Measurements from ENCODE around the gene CNTNAP5.
"Not testable (repeated sequence)": the region's sequence is repeated elsewhere in the genome, so short reads cannot be mapped to it uniquely, and the experiment has no call there.

The CNTNAP5 gene

DNA sequence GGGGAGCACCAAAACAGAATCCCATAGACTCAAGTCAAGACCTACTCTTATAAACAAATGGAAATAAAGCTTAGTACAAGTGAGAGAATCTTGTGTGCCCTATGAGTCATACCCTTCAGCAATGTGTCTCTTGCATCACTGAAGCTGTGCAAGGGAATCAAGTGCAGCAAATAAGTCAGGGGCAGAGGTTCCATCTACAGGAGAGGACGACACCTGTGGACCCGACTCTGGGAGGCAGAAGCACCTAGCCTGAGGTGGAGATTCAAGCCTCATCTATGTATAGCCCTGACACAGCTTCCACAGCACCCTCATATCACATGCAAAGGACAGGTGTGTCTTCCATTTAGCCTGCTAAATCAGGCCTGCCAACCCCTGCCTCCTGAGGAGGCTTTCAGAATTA, 298.2 kb downstream of the CNTNAP5 start:
- no peak overlapping the region for H3K27ac Mint-ChIP-seq
- H3K9me3 Mint-ChIP-seq = peaks cover 3% of the 10 kb centered on the region
- no peaks in the 10 kb centered on the region for H3K36me3 Mint-ChIP-seq (ENCODE audit: low read depth)
- DNase-seq = no peak
- no peak overlapping the region for H3K4me3 Mint-ChIP-seq
- H3K4me1 Mint-ChIP-seq (ENCODE audit: low read depth) = no peaks in the 10 kb centered on the region
- no peaks in the 10 kb centered on the region for H3K27me3 Mint-ChIP-seq

DNA sequence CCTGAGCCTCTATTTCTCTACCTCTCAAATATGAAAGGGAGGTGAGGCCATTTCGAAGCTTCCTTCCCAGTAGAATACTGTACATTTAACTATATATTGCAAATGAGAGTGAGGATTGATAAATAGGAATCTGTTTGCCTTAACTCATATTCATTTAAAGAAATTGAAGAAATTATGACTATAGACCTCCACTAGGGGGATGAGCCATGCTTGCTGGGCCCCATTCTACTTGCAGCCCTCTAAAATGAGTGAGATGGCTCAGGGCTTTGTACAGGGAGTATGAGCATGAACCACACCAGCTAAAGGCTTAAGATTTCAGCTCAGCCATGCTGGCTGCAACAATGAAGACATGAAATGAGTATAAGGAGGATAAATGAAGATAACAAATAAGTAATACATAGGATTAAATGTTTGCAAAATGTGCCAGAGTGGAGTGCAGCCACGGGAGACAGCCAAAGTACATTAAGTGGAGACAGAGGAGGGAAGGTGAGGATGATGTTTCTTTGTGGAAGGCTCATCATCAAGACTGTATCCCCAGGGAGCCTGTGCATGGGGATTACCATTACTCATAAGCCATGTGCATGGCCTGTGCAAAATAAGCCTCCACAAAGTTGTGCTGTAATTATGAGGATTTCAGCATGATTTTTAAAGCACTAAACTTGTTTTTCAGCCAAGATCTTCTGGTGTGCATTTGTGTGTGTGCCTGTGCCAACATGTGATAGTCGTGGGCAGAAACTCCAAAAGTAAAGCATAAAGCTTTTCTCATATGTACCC, 300.8 kb downstream of the CNTNAP5 start:
- Mint-ChIP-seq H3K27ac (no peak overlapping the region), H3K9me3 (peaks cover 3% of the 10 kb centered on the region), H3K4me1 (ENCODE audit: low read depth) (no peaks in the 10 kb centered on the region), H3K36me3 (ENCODE audit: low read depth) (no peaks in the 10 kb centered on the region), H3K4me3 (no peak overlapping the region), H3K27me3 (no peaks in the 10 kb centered on the region)
- no peak for DNase-seq

DNA sequence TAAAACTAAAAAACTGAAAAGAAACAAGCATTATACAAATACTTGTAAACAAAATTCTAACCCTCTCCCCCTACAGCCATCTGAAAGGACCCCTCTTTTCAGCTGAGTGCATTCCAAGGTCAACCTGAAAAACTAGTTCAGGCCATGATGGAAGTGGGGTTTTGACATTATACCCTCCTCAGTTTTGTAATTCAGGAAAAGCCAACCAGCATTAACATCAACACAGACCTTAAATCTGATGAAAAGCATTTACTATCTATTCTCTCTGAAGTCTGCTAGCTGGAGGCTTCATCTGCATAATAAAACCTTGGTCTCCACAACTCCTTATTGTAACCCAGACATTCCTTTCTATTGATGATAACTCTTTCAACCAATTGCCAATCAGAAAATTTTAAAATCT, 302.2 kb downstream of the CNTNAP5 start:
- DNase-seq = no peak
- Mint-ChIP-seq H3K27ac (no peak overlapping the region), H3K4me3 (no peak overlapping the region), H3K9me3 (peaks cover 2% of the 10 kb centered on the region), H3K27me3 (no peaks in the 10 kb centered on the region), H3K36me3 (ENCODE audit: low read depth) (no peaks in the 10 kb centered on the region), H3K4me1 (ENCODE audit: low read depth) (no peaks in the 10 kb centered on the region)

DNA sequence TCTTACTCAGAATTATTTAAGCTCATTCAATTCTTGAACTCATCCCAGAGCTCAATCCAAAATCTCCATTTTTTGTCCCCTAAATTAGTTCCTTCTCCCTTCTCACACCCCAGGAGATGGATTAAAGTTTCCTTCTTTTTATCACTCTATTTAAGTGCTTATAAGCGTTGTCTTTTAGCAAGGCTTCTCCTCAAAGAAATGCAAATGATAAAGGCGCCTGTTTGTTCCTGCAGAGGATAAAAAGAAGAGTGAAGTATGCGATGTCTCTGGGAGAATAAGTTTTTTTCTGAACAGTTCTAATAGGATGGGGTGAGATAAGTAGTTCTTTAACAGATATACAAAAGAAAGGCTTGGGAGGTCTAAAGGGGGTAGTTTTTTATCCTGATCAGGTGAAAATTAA, 303.3 kb downstream of the CNTNAP5 start:
- Mint-ChIP-seq H3K27me3 (no peaks in the 10 kb centered on the region), H3K27ac (no peak overlapping the region), H3K4me1 (ENCODE audit: low read depth) (no peaks in the 10 kb centered on the region), H3K4me3 (no peak overlapping the region), H3K36me3 (ENCODE audit: low read depth) (no peaks in the 10 kb centered on the region), H3K9me3 (peaks cover 2% of the 10 kb centered on the region)
- DNase-seq = no peak

DNA sequence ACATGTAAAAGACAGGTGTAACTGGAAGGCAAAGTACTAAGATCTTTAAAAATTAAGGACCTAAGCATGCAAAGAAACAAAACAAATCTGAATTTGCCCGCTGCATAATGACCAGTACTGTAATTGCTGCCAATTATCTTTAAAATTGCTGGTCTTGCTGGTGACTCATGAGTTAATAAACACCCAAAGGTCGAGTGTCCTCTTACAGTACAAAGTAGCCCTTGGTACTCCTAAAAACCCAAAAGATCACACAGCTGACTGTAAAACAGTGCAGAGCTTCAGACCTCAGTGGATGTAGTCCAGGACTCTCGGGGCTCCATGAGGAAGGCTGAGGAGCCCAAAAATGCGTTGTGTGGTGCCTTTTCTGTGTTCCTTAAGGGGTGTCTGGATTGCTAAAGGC, 308.7 kb downstream of the CNTNAP5 start:
- Mint-ChIP-seq H3K27me3 (no peaks in the 10 kb centered on the region), H3K9me3 (peaks cover 6% of the 10 kb centered on the region), H3K36me3 (ENCODE audit: low read depth) (no peaks in the 10 kb centered on the region), H3K4me3 (no peak overlapping the region), H3K4me1 (ENCODE audit: low read depth) (no peaks in the 10 kb centered on the region), H3K27ac (no peak overlapping the region)
- DNase-seq = no peak

DNA sequence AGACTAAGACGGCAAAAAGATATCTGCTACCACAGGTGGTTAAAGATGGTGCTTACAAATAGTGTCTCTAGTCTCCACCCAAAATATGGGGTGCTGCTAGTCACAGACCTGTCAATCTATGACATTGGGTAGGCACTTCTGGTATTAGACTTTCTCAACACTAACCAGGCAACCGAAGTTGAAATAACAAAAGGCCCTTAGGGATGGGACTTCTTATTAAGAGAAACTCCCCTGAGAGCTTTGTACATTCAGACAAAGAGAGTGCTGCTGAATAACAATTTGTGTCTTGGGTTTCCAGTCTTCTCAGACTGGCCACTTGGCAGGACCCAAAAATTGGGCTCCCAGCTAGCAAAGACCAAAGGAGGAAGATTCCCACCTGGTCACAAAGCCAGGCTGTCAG, 310.0 kb downstream of the CNTNAP5 start:
- no peaks in the 10 kb centered on the region for H3K4me1 Mint-ChIP-seq (ENCODE audit: low read depth)
- peaks cover 15% of the 10 kb centered on the region for H3K9me3 Mint-ChIP-seq
- no peak overlapping the region for H3K27ac Mint-ChIP-seq
- no peaks in the 10 kb centered on the region for H3K27me3 Mint-ChIP-seq
- no peak for DNase-seq
- H3K4me3 Mint-ChIP-seq = no peak overlapping the region
- no peaks in the 10 kb centered on the region for H3K36me3 Mint-ChIP-seq (ENCODE audit: low read depth)

DNA sequence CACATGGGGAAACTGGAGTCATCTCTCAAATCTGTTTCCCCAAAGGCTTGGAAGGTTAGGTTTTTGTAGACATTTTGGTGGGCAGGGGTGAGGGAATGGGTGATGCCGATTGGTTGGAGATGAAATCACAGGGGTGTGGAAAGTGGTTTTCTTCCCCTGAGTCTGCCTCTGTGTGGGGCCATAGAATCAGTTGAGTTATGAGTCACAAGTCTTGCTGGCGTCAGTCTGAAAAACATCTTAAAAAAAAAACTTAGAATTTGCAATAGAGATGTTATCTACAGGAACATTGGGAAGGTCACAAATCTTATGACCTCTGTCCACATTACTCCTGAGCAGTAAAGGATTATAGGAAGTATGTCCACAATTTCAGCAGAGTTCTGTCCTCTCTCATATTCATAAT, 314.6 kb downstream of the CNTNAP5 start:
- Mint-ChIP-seq H3K4me3 (no peak overlapping the region), H3K27me3 (no peaks in the 10 kb centered on the region), H3K27ac (no peak overlapping the region)

DNA sequence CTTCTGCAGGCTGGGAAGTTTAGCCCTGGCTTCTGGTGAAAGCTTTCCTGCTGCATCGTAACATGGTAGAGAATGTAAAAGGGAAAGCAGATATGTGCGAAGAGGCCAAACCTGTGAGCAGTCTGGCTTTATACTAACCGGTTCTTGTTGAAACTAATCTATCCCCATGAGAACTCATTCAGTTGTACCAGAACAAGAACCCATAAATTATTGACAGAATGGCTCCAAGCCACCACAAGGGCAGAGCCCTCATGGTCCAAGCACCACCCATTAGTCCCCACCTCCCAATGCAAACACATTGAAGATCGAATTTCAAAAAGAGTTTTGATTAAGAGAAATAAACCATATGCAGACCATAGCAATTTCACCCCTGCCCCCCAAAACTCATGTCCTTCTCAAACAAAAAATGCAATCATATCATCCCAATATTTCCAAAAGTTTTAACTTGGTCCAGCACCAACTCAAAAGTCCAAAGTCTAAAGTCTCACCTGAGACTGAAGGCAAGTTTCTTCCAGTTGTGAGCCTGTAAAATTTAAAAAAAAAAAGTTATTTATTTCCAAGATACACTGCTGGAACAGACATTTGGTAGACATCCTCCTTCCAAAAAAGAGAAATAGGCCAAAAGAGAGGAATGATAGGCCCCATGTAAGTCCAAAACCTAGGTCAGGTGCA, 318.9 kb downstream of the CNTNAP5 start:
- DNase-seq = no peak
- peaks cover 21% of the 10 kb centered on the region for H3K9me3 Mint-ChIP-seq
- H3K27ac Mint-ChIP-seq = no peak overlapping the region
- H3K4me1 Mint-ChIP-seq (ENCODE audit: low read depth) = no peaks in the 10 kb centered on the region
- H3K27me3 Mint-ChIP-seq = no peaks in the 10 kb centered on the region
- H3K36me3 Mint-ChIP-seq (ENCODE audit: low read depth) = no peaks in the 10 kb centered on the region
- H3K4me3 Mint-ChIP-seq = no peak overlapping the region

More for the DNA sequence above, 314.6 kb downstream of the CNTNAP5 start:
- no peaks in the 10 kb centered on the region for H3K4me1 Mint-ChIP-seq (ENCODE audit: low read depth)
- no peak for DNase-seq
- no peaks in the 10 kb centered on the region for H3K36me3 Mint-ChIP-seq (ENCODE audit: low read depth)
- H3K9me3 Mint-ChIP-seq = peaks cover 23% of the 10 kb centered on the region

DNA sequence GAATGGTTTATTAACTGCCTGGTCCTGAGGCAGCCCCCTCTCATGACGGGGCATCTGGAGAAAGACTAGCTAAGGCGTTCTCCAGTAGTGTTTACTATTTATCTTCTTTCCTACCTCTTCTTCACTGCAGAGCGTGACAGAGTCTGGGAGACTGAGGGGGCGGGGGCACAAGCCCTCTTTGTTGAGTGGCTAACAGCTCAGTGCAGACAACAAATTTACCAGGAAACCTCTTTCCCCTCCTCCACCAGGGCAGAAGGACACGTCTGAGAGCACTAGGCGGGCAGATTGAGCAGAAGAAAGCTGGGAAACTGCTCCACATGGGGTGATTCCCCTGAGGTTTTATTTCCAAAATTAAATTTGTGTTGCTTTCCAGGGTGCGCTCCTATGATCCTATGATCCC, 322.1 kb downstream of the CNTNAP5 start:
- Mint-ChIP-seq H3K4me1 (ENCODE audit: low read depth) (no peaks in the 10 kb centered on the region), H3K4me3 (no peak overlapping the region), H3K27ac (no peak overlapping the region), H3K36me3 (ENCODE audit: low read depth) (no peaks in the 10 kb centered on the region), H3K9me3 (peaks cover 7% of the 10 kb centered on the region), H3K27me3 (no peaks in the 10 kb centered on the region)
- no peak for DNase-seq

DNA sequence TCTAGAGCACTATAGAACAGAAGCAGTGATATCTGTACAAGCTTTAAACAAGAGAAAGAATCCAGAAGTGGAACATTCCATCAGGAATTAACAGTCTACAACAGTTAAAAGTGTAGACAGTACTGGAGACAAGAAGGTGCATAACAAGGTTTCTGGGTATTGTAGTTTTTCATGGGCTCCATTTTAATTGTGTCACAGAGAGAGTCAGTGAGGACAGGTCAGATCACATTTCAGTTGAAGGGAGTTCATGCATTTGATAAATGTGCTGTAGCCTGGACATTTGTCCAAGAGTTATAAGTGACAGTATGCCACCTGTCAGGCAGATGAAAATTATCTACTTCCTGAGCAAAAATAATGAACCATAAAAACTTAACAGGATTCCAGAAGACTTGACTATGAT, 328.6 kb downstream of the CNTNAP5 start:
- Mint-ChIP-seq H3K4me3 (no peak overlapping the region), H3K27ac (no peak overlapping the region), H3K9me3 (peaks cover 2% of the 10 kb centered on the region), H3K36me3 (ENCODE audit: low read depth) (no peaks in the 10 kb centered on the region), H3K4me1 (ENCODE audit: low read depth) (no peaks in the 10 kb centered on the region), H3K27me3 (no peaks in the 10 kb centered on the region)
- DNase-seq = no peak

DNA sequence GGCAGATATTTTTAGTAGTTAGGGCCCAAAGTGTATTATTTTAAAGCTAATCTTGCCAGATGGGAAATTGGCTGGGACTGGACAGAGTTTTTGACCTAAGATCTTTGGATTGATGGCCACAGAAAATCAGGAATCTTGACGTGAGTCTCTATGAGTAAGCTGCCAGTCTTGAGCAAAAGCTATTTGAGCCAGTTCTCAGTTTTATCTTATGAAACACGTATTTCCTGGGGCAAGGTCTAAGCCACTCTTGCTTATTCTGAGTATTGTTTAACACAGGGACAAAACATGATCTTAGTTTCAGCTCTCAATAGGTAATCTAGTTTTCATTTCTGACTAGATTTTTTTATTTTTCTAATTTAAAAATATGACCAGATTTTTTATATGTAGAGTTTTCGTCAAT, 329.4 kb downstream of the CNTNAP5 start:
- no peaks in the 10 kb centered on the region for H3K27me3 Mint-ChIP-seq
- H3K4me3 Mint-ChIP-seq = no peak overlapping the region
- H3K36me3 Mint-ChIP-seq (ENCODE audit: low read depth) = no peaks in the 10 kb centered on the region
- no peaks in the 10 kb centered on the region for H3K4me1 Mint-ChIP-seq (ENCODE audit: low read depth)
- no peak for DNase-seq
- peaks cover 2% of the 10 kb centered on the region for H3K9me3 Mint-ChIP-seq
- no peak overlapping the region for H3K27ac Mint-ChIP-seq

DNA sequence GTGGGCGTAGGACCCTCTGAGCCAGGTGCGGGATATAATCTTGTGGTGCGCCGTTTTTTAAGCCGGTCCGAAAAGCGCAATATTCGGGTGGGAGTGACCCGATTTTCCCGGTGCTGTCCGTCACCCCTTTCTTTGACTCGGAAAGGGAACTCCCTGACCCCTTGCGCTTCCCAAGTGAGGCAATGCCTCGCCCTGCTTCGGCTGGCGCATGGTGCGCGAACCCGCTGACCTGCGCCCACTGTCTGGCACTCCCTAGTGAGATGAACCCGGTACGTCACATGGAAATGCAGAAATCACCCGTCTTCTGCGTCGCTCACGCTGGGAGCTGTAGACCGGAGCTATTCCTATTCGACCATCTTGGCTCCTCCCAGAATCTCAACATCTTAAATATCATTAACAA, 336.9 kb downstream of the CNTNAP5 start:
- not testable (repeated sequence) for H3K36me3 Mint-ChIP-seq (ENCODE audit: low read depth); H3K4me3 Mint-ChIP-seq; H3K27ac Mint-ChIP-seq; H3K27me3 Mint-ChIP-seq; DNase-seq; H3K4me1 Mint-ChIP-seq (ENCODE audit: low read depth)
- H3K9me3 Mint-ChIP-seq = peaks cover 15% of the 10 kb centered on the region

DNA sequence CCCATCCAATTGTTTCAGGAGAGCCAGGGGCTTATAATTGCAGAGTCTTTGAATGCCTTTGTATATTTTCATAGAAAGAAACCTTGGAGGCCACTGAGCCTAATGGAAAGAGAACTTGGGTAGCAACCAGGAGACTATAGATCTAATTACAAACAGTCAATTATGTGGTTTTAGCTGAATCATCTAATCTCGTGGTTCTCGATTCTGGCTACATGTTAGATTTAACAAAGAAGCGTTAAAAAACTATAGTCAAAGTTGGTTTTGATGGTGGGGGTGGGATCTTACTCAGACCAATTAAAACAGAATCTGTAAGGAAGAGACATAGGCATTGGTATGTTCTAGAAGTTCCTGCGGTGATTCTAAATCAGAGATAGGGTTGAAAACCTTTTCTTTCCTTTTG, 344.1 kb downstream of the CNTNAP5 start:
- no peaks in the 10 kb centered on the region for H3K4me1 Mint-ChIP-seq (ENCODE audit: low read depth)
- no peaks in the 10 kb centered on the region for H3K36me3 Mint-ChIP-seq (ENCODE audit: low read depth)
- no peaks in the 10 kb centered on the region for H3K27me3 Mint-ChIP-seq
- peaks cover 17% of the 10 kb centered on the region for H3K9me3 Mint-ChIP-seq
- no peak overlapping the region for H3K27ac Mint-ChIP-seq
- DNase-seq = no peak
- H3K4me3 Mint-ChIP-seq = no peak overlapping the region

DNA sequence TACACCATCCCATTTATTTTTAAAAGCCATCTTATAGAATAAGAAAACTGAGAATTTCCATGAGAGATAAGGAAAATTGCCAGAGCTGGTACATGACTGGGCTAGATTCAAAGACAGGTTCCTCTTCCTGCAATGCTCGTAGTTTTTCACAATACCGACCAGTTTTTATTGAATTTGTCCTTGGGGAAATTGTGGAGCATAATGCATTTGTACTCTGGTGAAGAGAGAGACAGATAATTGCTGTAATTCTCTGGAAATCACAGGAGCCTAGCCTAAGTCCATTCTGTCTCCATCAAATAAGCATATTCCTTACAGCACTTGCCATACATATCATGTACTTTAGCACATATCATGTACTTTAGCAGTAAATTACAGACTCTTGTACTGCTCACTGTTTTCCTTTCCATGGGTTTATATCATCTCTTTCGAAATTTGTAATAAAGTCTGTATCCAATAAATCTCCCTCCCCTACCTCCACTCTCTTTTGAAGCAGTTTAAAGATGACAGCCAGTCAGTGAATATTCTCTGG, 355.2 kb downstream of the CNTNAP5 start:
- DNase-seq = no peak

DNA sequence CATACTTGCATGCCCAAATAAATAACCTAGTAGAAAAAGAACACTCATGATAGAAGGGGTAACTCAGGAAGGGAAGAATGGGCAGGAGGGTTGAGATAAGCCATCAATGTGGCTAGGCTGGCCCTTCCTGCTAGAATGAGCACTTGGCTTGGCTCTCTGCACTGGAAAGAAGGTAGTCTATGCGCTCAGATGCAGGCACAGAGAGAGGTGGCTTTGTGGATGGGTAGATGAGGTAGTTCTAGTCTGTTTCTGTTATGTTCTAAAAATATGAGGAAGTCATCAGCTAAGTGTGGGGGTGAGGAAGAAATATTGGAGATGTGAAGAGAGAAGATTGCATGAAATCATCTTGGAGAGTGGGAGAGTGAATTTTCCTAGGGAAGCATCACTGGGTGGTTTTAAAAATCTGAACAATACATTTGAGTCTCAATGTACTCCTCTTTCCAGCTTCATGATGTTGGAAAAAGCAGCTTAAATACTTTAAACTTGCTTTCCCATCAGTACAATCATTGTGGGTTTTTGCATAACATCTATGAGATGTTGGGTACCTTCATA, 357.1 kb downstream of the CNTNAP5 start:
- H3K9me3 Mint-ChIP-seq = peaks cover 5% of the 10 kb centered on the region
- H3K4me1 Mint-ChIP-seq (ENCODE audit: low read depth) = no peaks in the 10 kb centered on the region
- H3K4me3 Mint-ChIP-seq = no peak overlapping the region
- H3K27me3 Mint-ChIP-seq = no peaks in the 10 kb centered on the region
- no peak for DNase-seq
- H3K27ac Mint-ChIP-seq = no peak overlapping the region
- H3K36me3 Mint-ChIP-seq (ENCODE audit: low read depth) = no peaks in the 10 kb centered on the region

More for the DNA sequence above, 355.2 kb downstream of the CNTNAP5 start:
- Mint-ChIP-seq H3K36me3 (ENCODE audit: low read depth) (no peaks in the 10 kb centered on the region), H3K4me1 (ENCODE audit: low read depth) (no peaks in the 10 kb centered on the region), H3K4me3 (no peak overlapping the region), H3K27me3 (no peaks in the 10 kb centered on the region), H3K27ac (no peak overlapping the region), H3K9me3 (peaks cover 5% of the 10 kb centered on the region)
